ENCODE results near the gene LAMA4.

The LAMA4 gene

DNA sequence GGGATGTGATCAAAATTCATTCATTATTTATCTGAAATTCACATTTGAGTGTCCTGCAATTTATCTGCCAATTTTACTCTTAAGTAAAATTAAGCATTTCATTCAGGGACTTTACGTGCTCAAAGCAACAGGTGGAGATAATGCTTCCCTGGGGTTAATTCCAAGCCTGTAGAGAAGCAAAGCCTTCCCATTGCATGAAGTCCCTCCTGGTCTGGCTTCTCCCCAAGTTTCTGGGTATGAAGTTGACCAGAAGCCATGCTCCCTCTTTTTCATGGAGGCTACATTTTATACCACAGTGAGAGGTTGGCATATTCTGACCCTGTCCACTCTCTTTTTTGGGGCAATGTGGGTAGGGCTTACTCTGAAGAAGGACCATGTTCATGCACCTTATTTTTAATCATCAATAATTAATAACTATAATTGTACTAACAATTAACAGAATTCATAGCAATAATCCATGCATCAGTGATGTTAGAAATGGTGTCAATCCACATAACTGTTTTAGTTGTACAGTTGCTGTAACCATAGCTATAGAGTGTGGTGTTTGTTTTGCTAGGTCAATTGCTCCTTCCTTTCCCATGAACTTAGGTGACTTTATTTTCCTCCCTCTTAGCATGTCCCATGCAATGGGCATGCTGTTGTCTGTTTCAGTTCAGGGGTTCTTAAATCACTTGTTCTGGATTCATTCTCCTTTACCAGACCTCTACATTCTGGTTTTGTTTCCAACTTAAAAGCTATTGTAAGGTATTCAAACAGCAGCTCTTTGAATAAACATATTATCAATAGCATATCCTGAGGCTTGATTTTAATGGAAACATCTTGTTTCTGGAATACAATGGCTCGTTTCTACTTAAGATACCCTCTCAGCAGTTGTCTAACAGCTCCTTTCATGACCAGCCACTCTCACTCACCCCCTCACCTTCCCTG, 1.5 kb downstream of the LAMA4 start:
- Histone ChIP-seq H3K9me3 (ENCODE audit: control insufficient read depth, insufficient read depth, low read depth, low read length) (no peaks in the 10 kb centered on the region), H3K36me3 (ENCODE audit: control insufficient read depth, insufficient read depth, low read length) (no peaks in the 10 kb centered on the region), H3K4me1 (ENCODE audit: control insufficient read depth, insufficient read depth, low read length) (peaks cover 19% of the 10 kb centered on the region), H3K27me3 (ENCODE audit: control insufficient read depth, insufficient read depth, low read length) (peaks cover 45% of the 10 kb centered on the region), H3K4me3 (ENCODE audit: low read depth, low read length) (peak overlapping the region; percentile 94), H3K9ac (ENCODE audit: low read length) (no peak overlapping the region), H3K27ac (ENCODE audit: low read depth, low read length) (no peak overlapping the region)

DNA sequence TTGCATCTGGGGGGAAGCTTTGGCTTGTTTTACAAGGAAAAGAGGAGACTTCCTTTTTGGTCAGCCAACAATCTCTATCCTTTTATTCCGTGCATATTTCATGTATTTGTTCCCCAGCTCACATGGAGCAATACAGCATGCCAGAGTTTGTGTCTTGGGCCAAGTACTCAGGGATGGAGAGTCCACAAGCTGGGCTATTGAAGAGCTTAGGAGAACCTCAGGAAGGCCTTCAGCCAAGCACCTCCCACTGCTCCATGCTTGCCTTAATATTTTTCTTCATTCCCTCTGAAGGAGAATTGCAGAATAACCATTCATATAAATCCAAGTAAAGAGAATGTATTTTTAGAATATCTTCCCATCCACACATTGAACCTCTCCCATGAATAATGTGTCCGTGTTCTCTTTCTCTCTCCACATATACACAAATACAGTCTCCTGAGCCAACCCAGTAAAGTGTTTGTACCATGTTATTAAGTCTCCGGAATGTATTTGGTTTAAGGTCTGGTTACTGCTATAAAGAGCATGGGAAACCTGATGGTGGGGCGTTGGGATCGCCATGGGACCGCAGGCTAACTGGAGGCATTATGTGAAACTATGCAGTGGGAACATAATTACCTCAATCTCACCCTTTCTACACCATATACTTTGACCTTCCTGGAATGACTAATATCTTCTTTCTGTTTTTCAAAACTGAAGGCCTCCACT, 3.0 kb downstream of the LAMA4 start:
- H3K4me3 ChIP-seq (ENCODE audit: low read depth, low read length) = no peak overlapping the region
- no peak overlapping the region for H3K9ac ChIP-seq (ENCODE audit: low read length)
- no peaks in the 10 kb centered on the region for H3K9me3 ChIP-seq (ENCODE audit: control insufficient read depth, insufficient read depth, low read depth, low read length)
- H3K36me3 ChIP-seq (ENCODE audit: control insufficient read depth, insufficient read depth, low read length) = no peaks in the 10 kb centered on the region
- peaks cover 19% of the 10 kb centered on the region for H3K4me1 ChIP-seq (ENCODE audit: control insufficient read depth, insufficient read depth, low read length)
- no peak overlapping the region for H3K27ac ChIP-seq (ENCODE audit: low read depth, low read length)
- peaks cover 45% of the 10 kb centered on the region for H3K27me3 ChIP-seq (ENCODE audit: control insufficient read depth, insufficient read depth, low read length)

- Histone ChIP-seq H3K4me1 (ENCODE audit: control insufficient read depth, insufficient read depth, low read length) (peaks cover 28% of the 10 kb centered on the region), H3K27ac (ENCODE audit: low read depth, low read length) (no peak overlapping the region), H3K4me3 (ENCODE audit: low read depth, low read length) (no peak overlapping the region), H3K9ac (ENCODE audit: low read length) (no peak overlapping the region), H3K27me3 (ENCODE audit: control insufficient read depth, insufficient read depth, low read length) (peaks cover 35% of the 10 kb centered on the region), H3K36me3 (ENCODE audit: control insufficient read depth, insufficient read depth, low read length) (no peaks in the 10 kb centered on the region), H3K9me3 (ENCODE audit: control insufficient read depth, insufficient read depth, low read depth, low read length) (no peaks in the 10 kb centered on the region)
Measured at GRCh38 chr6:112249489-112249888, 4.9 kb downstream of the LAMA4 start.

GRCh38 chr6:112247275-112247674, 7.1 kb downstream of the LAMA4 start:
- peaks cover 13% of the 10 kb centered on the region; the same call in 1 of the 2 replicates for H3K27me3 ChIP-seq (ENCODE audit: control insufficient read depth, insufficient read depth, low read length)
- no peak overlapping the region for H3K27ac ChIP-seq (ENCODE audit: low read depth, low read length)
- peaks cover 23% of the 10 kb centered on the region for H3K4me1 ChIP-seq (ENCODE audit: control insufficient read depth, insufficient read depth, low read length)
- H3K4me3 ChIP-seq (ENCODE audit: low read depth, low read length) = no peak overlapping the region
- no peak overlapping the region for H3K9ac ChIP-seq (ENCODE audit: low read length)
- no peaks in the 10 kb centered on the region for H3K9me3 ChIP-seq (ENCODE audit: control insufficient read depth, insufficient read depth, low read depth, low read length)
- no peaks in the 10 kb centered on the region for H3K36me3 ChIP-seq (ENCODE audit: control insufficient read depth, insufficient read depth, low read length)

DNA sequence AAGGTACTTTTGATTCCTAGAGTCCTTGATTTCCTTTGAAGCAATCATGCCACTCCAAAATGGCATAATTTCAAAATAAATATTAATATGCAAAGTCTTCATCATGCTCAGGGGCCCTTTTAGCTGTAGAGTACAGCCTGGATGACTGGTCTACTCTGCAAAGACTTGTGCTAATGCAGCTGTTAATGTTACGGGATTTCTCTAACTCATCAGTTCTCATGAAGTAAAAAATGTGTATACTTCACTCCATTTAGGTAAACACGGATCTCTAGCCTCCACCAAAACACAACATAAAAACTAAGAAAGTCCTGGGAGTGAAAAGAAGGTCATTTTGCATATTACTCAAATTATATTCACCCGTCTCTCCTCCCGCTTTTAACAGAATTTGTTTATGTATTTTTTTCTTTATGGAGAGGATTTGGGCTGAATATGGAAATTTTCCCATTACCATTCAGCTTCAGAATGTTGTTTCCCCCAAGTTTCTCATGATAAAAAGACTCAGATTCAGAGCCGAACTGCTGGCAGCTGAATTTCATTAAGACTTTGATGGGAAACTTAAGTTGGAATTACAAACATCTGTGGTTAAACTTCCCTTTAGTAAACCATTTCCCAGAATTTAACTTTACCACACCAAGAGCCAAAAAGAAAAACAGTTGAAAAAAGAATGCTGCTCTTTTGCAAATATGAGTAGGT, 8.7 kb downstream of the LAMA4 start:
- H3K4me3 ChIP-seq (ENCODE audit: low read depth, low read length) = no peak overlapping the region
- no peaks in the 10 kb centered on the region for H3K9me3 ChIP-seq (ENCODE audit: control insufficient read depth, insufficient read depth, low read depth, low read length)
- H3K4me1 ChIP-seq (ENCODE audit: control insufficient read depth, insufficient read depth, low read length) = peaks cover 23% of the 10 kb centered on the region
- H3K9ac ChIP-seq (ENCODE audit: low read length) = no peak overlapping the region
- H3K27ac ChIP-seq (ENCODE audit: low read depth, low read length) = no peak overlapping the region
- H3K36me3 ChIP-seq (ENCODE audit: control insufficient read depth, insufficient read depth, low read length) = no peaks in the 10 kb centered on the region
- H3K27me3 ChIP-seq (ENCODE audit: control insufficient read depth, insufficient read depth, low read length) = no peaks in the 10 kb centered on the region

- no peak overlapping the region for H3K9ac ChIP-seq (ENCODE audit: low read length)
- H3K27me3 ChIP-seq (ENCODE audit: control insufficient read depth, insufficient read depth, low read length) = no peaks in the 10 kb centered on the region
- peaks cover 23% of the 10 kb centered on the region for H3K4me1 ChIP-seq (ENCODE audit: control insufficient read depth, insufficient read depth, low read length)
- H3K9me3 ChIP-seq (ENCODE audit: control insufficient read depth, insufficient read depth, low read depth, low read length) = no peaks in the 10 kb centered on the region
- H3K4me3 ChIP-seq (ENCODE audit: low read depth, low read length) = no peak overlapping the region
- no peak overlapping the region for H3K27ac ChIP-seq (ENCODE audit: low read depth, low read length)
- no peaks in the 10 kb centered on the region for H3K36me3 ChIP-seq (ENCODE audit: control insufficient read depth, insufficient read depth, low read length)
Measured at GRCh38 chr6:112243861-112244827, 10.2 kb downstream of the LAMA4 start.

GRCh38 chr6:112241820-112242429, 12.4 kb downstream of the LAMA4 start:
- Histone ChIP-seq H3K4me1 (ENCODE audit: control insufficient read depth, insufficient read depth, low read length) (peaks cover 23% of the 10 kb centered on the region), H3K27ac (ENCODE audit: low read depth, low read length) (no peak overlapping the region), H3K9me3 (ENCODE audit: control insufficient read depth, insufficient read depth, low read depth, low read length) (no peaks in the 10 kb centered on the region), H3K9ac (ENCODE audit: low read length) (no peak overlapping the region), H3K36me3 (ENCODE audit: control insufficient read depth, insufficient read depth, low read length) (no peaks in the 10 kb centered on the region), H3K4me3 (ENCODE audit: low read depth, low read length) (no peak overlapping the region), H3K27me3 (ENCODE audit: control insufficient read depth, insufficient read depth, low read length) (no peaks in the 10 kb centered on the region)

DNA sequence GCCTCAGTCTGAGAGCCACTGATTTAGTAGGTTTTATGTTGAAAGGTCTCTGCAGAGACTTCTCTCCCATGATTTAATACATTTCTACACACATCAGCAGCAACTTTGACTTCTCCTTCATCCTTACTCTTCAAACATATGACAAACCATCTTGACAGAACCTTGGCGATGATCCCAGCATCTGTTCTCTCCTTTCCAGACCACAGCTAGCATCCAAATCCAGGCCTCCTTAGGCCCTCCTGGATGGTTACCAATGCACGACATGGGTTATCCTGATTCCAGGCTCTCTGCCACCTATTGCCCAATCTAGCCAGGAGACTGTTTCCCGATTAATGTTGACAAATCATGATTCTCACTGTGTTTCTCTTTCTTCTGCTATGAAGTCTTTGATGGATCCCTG, 16.8 kb downstream of the LAMA4 start:
- Histone ChIP-seq H3K9ac (ENCODE audit: low read length) (no peak overlapping the region), H3K4me3 (ENCODE audit: low read depth, low read length) (no peak overlapping the region), H3K36me3 (ENCODE audit: control insufficient read depth, insufficient read depth, low read length) (no peaks in the 10 kb centered on the region), H3K4me1 (ENCODE audit: control insufficient read depth, insufficient read depth, low read length) (no peaks in the 10 kb centered on the region), H3K27me3 (ENCODE audit: control insufficient read depth, insufficient read depth, low read length) (no peaks in the 10 kb centered on the region), H3K27ac (ENCODE audit: low read depth, low read length) (no peak overlapping the region), H3K9me3 (ENCODE audit: control insufficient read depth, insufficient read depth, low read depth, low read length) (no peaks in the 10 kb centered on the region)

DNA sequence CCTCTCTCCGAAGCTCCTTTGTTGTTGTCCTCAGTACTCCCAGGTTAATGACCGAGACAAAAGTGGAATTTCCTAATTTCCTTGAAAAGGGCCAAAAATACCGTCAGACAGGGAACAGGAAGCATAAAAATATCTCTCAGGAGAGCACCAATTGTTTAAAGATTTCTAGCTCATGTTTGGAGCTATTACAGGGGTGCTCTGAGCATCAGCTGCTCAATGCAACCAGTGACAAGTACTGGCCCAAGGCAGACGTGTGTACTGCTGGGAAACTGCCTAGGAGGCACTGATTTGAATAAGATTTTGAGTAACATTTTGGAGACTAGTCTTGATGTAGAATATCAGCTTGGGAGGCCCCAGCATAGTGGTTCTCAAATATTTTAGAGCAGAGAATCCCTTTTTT, 17.3 kb downstream of the LAMA4 start:
- H3K4me1 ChIP-seq (ENCODE audit: control insufficient read depth, insufficient read depth, low read length) = no peaks in the 10 kb centered on the region
- no peaks in the 10 kb centered on the region for H3K36me3 ChIP-seq (ENCODE audit: control insufficient read depth, insufficient read depth, low read length)
- no peak overlapping the region for H3K27ac ChIP-seq (ENCODE audit: low read depth, low read length)
- no peak overlapping the region for H3K9ac ChIP-seq (ENCODE audit: low read length)
- no peaks in the 10 kb centered on the region for H3K9me3 ChIP-seq (ENCODE audit: control insufficient read depth, insufficient read depth, low read depth, low read length)
- no peak overlapping the region for H3K4me3 ChIP-seq (ENCODE audit: low read depth, low read length)
- H3K27me3 ChIP-seq (ENCODE audit: control insufficient read depth, insufficient read depth, low read length) = no peaks in the 10 kb centered on the region

DNA sequence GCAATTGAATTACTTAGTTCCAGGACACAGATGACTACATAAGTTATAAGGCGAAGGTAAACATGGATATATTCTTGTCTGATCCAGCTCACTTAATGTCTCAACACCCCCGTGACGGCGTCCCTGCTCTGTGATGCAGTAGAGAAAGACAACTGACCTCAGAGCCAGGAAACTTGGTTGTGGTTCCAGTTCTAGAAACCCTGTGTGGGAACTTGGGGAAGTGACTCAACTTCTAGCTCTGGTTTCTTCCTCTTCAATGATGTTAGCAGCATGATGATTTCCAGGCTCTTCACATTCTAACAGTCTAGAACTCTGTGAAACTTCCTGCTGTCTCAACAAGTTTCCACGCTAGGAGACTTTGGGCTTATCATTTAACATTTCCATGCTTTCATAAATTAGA, 18.4 kb downstream of the LAMA4 start:
- Histone ChIP-seq H3K9me3 (ENCODE audit: control insufficient read depth, insufficient read depth, low read depth, low read length) (no peaks in the 10 kb centered on the region), H3K9ac (ENCODE audit: low read length) (no peak overlapping the region), H3K4me1 (ENCODE audit: control insufficient read depth, insufficient read depth, low read length) (no peaks in the 10 kb centered on the region), H3K27me3 (ENCODE audit: control insufficient read depth, insufficient read depth, low read length) (no peaks in the 10 kb centered on the region), H3K4me3 (ENCODE audit: low read depth, low read length) (no peak overlapping the region), H3K27ac (ENCODE audit: low read depth, low read length) (no peak overlapping the region), H3K36me3 (ENCODE audit: control insufficient read depth, insufficient read depth, low read length) (no peaks in the 10 kb centered on the region)
